ENCODE measurements around the gene ARPC4.
A peak's percentile ranks its signal among the peaks of the same experiment; 100 is the strongest.

Gene ARPC4

DNA sequence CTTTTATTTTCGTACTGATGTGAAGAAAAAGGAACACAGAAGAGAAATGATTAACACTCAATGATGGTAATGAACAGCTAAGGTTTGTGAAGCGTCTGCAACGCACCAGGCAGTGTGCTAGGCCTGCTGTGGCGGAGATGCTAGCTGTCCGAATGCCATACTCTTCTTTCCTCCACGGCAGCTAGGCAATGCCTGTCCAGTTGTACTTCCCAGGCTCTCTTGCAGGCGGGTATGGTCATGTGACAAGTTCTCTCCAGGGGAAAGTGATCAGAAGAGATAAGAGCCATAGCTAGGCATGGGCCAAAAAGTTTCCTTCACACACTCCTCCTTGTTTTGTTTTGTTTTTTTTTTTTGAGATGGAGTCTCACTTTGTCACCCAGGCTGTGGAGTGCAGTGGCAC, 7.3 kb upstream of the ARPC4 start:
- Histone ChIP-seq H2AFZ (ENCODE audit: low read length) (no peak overlapping the region), H3K9ac (ENCODE audit: low read length) (no peak overlapping the region), H3K4me2 (ENCODE audit: low read length) (no peak overlapping the region), H3K27me3 (ENCODE audit: insufficient read depth, low read length) (no peaks in the 10 kb centered on the region), H3K9me3 (ENCODE audit: low read length) (no peaks in the 10 kb centered on the region), H3F3A (ENCODE audit: insufficient read depth, low read length) (no peaks in the 10 kb centered on the region), H3K4me1 (ENCODE audit: insufficient read depth, low read length, severe bottlenecking) (peaks cover 19% of the 10 kb centered on the region), H3K79me2 (ENCODE audit: insufficient read depth, low read length) (no peaks in the 10 kb centered on the region), H3K27ac (ENCODE audit: low read depth, low read length, poor library complexity, severe bottlenecking) (no peak overlapping the region), H3K36me3 (ENCODE audit: insufficient read depth, low read length) (peaks cover 60% of the 10 kb centered on the region), H3K9me2 (ENCODE audit: low read depth, low read length) (no peaks in the 10 kb centered on the region), H3K4me3 (ENCODE audit: low read depth, low read length, poor library complexity, severe bottlenecking) (no peak overlapping the region), H4K20me1 (ENCODE audit: insufficient read depth, low read length) (no peaks in the 10 kb centered on the region)
- TF ChIP-seq CTCF (IDR thresholded peaks at IDR 0.05; ENCODE audit: low read length), result no peak
- TF ChIP-seq EZH2 (IDR thresholded peaks at IDR 0.05; ENCODE audit: borderline replicate concordance, low read length), result no peak

DNA sequence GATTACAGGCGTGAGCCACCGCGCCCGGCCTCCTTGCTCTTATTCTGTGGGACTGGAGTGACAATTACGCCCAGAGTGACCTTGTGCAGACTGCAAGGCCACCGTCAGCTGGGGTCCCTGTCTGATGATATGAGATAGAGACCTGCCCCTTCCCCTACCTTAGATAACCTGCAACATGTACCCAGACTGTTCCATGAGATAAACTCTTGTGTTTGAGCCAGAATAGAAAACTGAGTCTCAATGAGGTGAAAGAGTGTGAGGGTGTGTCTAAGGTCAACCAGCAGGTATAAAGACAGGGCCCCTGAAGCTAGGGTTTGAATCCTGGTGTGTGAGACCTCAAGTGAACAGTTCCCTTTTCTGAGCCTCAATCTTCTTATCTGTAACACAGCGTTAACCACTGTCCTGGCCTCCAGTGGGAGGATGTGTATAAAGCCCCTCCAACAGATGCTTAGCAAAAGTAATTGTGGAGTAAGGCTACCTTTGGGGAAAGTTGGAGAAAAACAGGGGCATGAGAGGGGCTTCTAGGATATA, 6.6 kb upstream of the ARPC4 start:
- Histone ChIP-seq H3K9ac (ENCODE audit: low read length) (no peak overlapping the region), H3K27me3 (ENCODE audit: insufficient read depth, low read length) (no peaks in the 10 kb centered on the region), H3K4me3 (ENCODE audit: low read depth, low read length, poor library complexity, severe bottlenecking) (no peak overlapping the region), H3K27ac (ENCODE audit: low read depth, low read length, poor library complexity, severe bottlenecking) (no peak overlapping the region), H3K9me3 (ENCODE audit: low read length) (no peaks in the 10 kb centered on the region), H3K4me2 (ENCODE audit: low read length) (no peak overlapping the region), H3K9me2 (ENCODE audit: low read depth, low read length) (no peaks in the 10 kb centered on the region), H3K4me1 (ENCODE audit: insufficient read depth, low read length, severe bottlenecking) (peaks cover 17% of the 10 kb centered on the region), H3K36me3 (ENCODE audit: insufficient read depth, low read length) (peaks cover 60% of the 10 kb centered on the region), H3K79me2 (ENCODE audit: insufficient read depth, low read length) (no peaks in the 10 kb centered on the region), H3F3A (ENCODE audit: insufficient read depth, low read length) (no peaks in the 10 kb centered on the region), H4K20me1 (ENCODE audit: insufficient read depth, low read length) (no peaks in the 10 kb centered on the region), H2AFZ (ENCODE audit: low read length) (no peak overlapping the region)
- TF ChIP-seq EZH2 (IDR thresholded peaks at IDR 0.05; ENCODE audit: borderline replicate concordance, low read length) (no peak), CTCF (IDR thresholded peaks at IDR 0.05; ENCODE audit: low read length) (no peak)

- H3K27ac ChIP-seq (ENCODE audit: low read depth, low read length, poor library complexity, severe bottlenecking), result no peak overlapping the region
- peaks cover 16% of the 10 kb centered on the region for H3K4me1 ChIP-seq (ENCODE audit: insufficient read depth, low read length, severe bottlenecking)
These were observed 5.8 kb upstream of the ARPC4 start for GRCh38 chr3:9786825-9787669.

More at GRCh38 chr3:9786825-9787669, 5.8 kb upstream of the ARPC4 start:
- Histone ChIP-seq H3K4me3 (ENCODE audit: low read depth, low read length, poor library complexity, severe bottlenecking) (no peak overlapping the region), H3K9me3 (ENCODE audit: low read length) (no peaks in the 10 kb centered on the region), H2AFZ (ENCODE audit: low read length) (no peak overlapping the region), H3K4me2 (ENCODE audit: low read length) (no peak overlapping the region), H3K27me3 (ENCODE audit: insufficient read depth, low read length) (no peaks in the 10 kb centered on the region), H3F3A (ENCODE audit: insufficient read depth, low read length) (no peaks in the 10 kb centered on the region), H3K36me3 (ENCODE audit: insufficient read depth, low read length) (peaks cover 57% of the 10 kb centered on the region), H3K79me2 (ENCODE audit: insufficient read depth, low read length) (peaks cover 3% of the 10 kb centered on the region; the same call in 1 of the 2 replicates), H3K9me2 (ENCODE audit: low read depth, low read length) (no peaks in the 10 kb centered on the region), H4K20me1 (ENCODE audit: insufficient read depth, low read length) (no peaks in the 10 kb centered on the region), H3K9ac (ENCODE audit: low read length) (no peak overlapping the region)
- TF ChIP-seq CTCF (IDR thresholded peaks at IDR 0.05; ENCODE audit: low read length) (peak; percentile 85), EZH2 (IDR thresholded peaks at IDR 0.05; ENCODE audit: borderline replicate concordance, low read length) (no peak)
